GM21723 (cell line): ENCODE data around the gene TRIM74.
"Not testable (repeated sequence)": the region's sequence is repeated elsewhere in the genome, so short reads cannot be mapped to it uniquely, and the experiment has no call there.

Experiments used
- ATAC-seq: cut with Tn5 transposase; IDR thresholded peaks from one replicate; pipeline ENCODE4 v1.9.1; 2021; ENCODE audit warnings: mild to moderate bottlenecking, moderate library complexity; ENCODE audit not compliant: unreplicated experiment

TRIM74 gene

DNA sequence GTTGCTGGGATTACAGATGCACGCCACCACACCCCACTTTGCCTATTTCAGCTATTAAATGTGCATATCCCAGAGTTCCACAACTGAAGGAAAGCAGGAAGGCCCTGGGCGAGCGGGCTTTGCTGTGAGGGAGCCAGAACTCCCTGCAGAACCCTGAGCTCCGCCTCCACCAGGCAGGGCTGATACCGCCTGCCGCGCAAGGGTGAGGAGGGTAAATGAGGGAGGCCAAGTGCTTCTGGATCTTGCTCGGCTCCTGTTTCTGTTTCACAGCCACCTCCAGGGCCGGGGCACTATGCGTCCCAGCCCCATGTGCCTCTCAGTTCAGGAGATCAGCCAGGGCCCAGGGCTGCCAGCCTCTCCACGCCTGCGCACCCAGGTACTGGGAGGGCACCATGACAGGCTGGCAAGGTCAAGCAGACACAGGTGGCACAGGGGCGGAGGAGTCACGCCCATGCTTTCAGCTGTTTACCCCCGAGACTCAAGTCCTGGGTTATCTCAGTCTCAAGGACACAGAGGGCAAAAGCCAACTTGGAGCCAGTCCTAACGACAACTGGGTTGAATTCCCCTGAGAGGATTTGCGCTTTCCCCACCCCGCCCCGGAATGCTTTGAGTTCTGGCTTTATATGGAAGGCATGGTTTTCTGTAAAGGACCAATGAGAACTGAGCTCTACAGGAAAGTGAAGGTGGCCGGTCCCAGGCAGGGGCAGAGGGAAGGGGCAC, 8.5 kb downstream of the TRIM74 start:
- ATAC-seq, result not testable (repeated sequence)

DNA sequence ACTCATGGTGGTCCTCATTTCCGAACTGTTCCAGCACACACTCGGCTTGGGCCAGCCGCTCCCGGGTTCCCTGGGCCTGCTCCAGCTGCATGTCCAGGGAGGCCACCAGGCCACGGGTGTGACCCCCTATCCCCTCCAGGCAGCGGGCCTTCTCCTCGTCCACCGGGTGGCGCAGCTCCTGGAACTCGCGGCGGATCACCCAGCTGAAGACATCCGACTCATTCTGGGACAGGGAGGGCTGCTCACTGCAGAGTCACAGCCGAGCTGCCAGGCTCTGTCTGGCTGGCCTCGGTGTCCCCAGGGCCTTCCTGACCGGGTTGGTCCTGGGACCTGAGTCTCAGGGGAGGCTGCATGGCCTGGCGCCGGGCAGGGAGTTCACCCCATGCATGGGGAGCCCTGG, 9.2 kb downstream of the TRIM74 start:
- ATAC-seq, result not testable (repeated sequence)

DNA sequence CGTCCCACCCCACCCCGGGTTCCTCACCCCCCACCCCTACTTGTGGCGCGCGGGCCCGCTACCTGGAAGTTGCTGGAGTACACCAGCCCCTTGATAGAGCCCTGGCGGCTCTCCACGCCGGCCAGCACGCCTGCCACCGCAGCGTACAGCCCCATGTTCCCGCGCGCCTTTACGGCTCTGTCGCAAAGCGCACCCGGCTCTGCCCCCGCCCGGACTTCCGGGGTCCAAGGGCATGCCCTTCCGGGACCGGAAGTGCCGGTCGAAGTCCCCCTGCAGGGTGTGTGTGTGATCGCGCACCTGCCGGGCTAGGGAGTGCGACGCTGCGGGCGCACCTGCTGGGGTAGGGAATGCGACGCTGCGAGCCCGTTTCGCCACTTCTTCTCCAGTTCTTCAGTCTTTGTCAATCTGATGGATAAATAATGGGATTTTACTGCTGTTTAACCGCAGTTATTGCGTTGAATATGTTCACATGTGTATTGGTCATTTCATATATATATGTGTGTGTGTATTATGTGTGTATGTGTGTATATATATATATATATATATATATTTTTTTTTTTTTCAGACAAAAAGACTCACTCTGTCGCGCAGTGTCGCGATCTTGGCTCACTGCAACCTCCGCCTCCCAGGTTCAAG, 14.6 kb downstream of the TRIM74 start:
- peak; percentile 84 for ATAC-seq

DNA sequence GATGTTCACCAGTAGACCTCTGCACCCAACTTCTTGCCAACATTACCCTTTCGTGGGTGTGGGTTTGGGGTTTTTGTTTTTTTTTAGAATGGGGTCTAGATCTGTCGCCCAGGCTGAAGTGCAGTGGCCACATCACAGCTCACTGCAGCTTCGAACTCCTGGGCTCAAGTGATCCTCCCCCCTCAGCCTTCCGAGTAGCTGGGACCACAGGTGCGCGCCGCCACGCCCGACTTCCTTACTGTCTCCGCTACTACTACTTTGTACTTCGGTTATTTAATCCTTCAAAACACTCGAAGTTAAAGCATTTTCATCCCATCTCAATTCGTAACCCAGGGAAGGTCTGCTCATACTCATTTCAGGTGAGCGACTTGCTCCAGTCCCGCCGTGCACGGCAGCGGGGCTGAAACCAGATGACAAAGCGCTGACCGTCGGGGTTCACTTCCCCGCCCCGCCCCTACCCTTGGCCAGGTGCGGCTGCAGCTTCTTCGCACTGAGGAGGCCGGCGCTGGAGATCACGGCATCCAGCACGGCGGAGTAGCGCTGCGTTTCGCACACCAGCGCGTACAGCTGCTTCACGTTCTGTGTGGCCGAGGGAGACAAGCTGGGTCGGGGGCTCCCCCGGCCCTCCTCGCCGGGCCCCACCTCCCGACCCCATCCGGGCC, 15.2 kb downstream of the TRIM74 start:
- peak; percentile 53 for ATAC-seq

DNA sequence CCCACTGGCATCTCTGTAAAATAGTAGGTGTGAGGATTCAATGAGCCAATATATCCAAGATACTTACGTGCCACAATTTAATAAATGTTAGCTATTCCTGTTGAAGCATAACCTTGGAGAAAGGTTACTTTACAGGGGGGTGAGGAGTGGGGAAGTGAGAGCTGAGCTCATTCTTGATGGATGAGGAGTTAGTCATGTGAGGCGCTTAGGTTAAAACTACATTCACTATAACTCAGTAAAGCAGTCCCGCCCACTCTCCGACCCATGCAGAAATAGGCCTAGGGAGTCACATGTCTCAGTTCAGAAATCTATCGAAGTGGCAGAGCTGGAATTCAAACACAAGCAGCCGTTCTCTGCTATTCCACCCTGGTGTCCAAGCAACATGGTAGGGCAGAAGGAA, 18.8 kb downstream of the TRIM74 start:
- ATAC-seq, result not testable (repeated sequence)

DNA sequence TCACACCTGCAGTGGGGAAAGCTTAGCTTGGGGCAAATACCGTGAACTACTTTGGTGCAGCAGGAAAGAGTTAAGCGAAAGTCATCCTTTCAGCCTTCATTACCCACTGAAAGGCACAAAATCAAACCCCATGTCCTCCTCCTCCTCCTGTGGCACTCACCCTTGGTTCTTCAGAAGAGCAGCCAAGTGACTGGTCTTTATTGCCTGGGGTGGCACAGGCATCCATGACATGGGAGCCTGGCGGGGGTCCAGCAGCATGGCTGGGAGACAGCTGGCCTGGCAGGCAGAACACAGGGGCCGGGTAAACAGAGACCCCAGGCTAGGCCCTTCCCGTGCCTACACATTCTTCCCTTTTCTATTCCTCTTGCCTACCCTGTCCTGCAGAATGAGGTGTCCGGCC, 19.6 kb downstream of the TRIM74 start:
- ATAC-seq, result not testable (repeated sequence)

DNA sequence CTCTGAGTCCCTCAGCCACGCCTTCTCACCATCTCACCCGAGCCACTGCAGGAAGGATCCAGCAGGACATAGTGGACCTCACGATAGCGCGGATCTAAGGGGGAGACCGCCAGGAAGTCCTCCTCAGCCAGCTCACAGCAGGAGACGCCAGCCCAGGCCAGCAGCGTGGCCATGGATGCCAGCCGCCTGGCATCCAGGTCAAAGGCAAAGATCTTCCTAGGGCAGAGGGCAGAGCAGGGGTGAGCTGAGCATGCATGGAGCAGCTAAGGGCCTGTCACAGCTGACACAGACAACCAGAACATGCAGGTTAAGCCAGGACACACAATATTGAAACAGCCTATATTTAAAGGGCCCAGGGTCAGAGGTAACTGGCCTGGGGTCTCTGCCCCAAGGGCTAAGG, 20.0 kb downstream of the TRIM74 start:
- ATAC-seq, result not testable (repeated sequence)

DNA sequence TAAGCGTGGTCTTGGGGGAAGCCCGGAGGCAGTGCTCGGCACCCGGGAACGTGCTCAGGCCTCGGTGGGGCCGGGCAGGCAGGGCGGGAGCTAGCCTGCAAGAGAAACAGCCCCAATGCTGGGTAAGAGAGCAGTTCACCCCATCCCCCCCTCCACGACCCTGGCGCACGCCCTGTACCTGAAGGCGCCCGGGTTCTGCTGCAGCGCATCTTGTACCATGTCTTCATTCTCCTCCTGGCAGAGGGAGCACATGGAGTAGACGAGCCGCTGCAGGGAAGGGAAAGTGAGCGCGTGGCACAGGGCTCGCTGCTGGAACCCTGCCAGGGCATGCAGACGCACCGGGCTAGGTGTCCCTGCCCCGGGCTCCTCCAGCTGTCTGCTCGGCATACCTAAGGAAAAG, 20.6 kb downstream of the TRIM74 start:
- ATAC-seq, result not testable (repeated sequence)

DNA sequence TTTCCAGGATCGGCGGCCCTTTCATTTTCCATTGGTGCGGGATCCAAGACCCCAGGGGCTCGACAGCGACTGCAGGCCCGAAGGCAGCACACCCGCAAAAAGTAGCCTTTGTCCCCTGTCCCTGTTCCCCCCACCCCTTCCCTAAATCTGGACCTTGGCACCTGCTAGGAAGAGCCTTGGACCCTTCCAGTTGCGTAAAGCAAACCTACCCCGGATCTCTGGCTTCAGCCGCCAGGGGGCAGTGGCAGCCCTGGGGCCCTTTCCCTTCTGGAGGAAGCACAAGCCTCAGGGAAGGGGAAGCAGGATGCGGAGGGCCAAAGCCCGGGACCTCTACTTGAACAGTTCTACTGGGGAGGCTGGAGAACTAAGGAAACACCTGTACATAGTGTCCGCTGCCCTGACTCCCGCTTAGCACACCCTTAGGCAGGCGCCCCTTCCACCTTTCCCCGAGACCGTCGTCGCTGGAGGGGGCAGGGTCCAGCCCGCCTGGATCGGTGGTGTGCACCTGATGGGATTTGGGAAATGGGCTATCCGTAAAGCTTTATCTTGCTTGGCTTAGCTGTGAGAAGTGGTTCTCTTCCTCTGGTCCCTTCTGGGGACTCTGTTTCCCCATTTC, 23.0 kb downstream of the TRIM74 start:
- not testable (repeated sequence) for ATAC-seq

DNA sequence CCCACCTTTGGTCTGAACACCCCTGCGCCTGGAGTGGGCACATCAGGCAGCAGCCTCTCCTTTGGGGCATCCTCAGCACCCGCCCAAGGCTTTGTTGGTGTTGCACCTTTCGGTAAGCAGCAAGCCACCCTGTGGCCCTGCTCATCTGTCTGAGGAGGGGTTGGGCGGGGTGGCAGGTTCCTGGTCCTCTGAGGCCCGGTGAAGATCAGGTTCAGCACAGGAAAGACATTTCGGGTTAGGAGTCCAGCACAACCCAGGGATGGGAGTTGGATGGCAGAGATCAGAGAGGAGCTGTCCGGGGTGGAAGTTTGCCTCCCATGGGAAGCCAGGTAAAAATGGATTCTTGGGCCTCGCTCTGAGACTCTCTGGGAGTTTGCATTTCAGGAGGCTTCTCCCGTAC, 23.7 kb downstream of the TRIM74 start:
- ATAC-seq, result not testable (repeated sequence)

DNA sequence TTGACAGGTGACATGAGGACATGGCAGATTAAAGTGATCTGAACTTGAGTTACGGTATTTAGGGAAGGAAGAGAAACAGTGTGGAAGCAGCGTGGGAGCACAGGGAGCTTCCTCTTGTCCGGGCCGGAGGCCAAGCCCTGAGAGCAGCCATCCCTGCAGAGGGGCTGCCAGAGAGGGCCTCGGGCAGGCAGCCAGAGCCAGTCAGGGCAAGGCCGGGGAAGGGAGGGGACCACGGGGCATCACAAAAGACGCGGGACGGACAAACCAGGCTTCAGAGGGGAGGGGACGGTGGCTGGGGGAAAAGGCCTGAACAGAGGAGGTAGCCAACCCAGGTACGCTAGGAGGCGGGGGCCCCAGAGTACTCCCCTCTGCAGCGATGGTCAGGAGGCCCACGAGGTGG, 24.3 kb downstream of the TRIM74 start:
- not testable (repeated sequence) for ATAC-seq

DNA sequence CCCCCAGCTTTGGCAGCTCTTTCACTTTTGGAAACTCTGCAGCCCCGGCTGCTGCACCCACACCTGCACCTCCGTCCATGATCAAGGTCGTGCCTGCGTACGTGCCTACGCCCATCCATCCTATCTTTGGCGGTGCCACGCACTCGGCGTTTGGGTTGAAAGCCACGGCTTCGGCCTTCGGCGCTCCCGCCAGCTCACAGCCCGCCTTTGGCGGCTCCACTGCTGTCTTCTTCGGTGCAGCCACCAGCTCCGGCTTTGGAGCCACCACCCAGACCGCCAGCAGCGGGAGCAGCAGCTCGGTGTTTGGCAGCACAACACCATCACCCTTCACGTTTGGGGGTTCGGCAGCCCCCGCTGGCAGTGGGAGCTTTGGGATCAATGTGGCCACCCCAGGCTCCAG, 26.3 kb downstream of the TRIM74 start:
- not testable (repeated sequence) for ATAC-seq

DNA sequence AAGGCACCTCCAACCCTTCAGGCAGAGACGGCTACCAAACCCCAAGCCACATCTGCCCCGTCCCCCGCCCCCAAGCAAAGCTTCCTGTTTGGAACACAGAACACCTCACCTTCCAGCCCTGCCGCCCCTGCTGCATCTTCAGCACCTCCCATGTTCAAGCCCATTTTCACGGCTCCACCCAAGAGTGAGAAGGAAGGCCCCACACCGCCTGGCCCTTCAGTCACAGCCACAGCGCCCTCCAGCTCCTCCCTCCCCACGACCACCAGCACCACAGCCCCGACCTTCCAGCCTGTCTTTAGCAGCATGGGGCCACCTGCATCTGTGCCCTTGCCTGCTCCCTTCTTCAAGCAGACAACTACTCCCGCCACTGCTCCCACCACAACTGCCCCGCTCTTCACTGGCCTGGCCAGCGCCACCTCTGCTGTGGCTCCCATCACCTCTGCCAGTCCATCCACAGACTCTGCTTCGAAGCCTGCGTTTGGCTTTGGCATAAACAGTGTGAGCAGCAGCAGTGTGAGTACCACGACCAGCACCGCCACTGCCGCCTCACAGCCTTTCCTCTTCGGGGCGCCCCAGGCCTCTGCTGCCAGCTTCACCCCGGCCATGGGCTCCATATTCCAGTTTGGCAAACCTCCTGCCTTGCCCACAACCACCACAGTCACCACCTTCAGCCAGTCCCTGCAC, 27.1 kb downstream of the TRIM74 start:
- ATAC-seq, result not testable (repeated sequence)

DNA sequence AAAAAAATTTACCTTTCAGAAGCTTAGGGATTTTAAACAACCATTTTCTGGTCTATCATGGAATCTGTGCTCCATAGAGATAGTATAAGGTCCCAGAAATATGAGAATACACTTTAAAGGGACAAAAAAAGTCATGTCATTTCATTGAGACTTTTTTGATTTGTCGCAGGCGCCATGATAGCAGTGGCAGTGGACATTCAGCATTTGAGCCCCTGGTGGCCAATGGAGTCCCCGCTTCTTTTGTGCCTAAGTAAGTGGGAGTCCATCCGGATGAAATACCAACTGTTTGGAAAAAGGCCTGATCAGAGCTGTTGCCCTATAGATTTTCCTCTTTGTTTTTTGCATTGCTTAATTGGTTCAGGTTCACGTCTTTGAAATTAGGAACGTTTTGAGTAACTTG, 41.0 kb downstream of the TRIM74 start:
- not testable (repeated sequence) for ATAC-seq

DNA sequence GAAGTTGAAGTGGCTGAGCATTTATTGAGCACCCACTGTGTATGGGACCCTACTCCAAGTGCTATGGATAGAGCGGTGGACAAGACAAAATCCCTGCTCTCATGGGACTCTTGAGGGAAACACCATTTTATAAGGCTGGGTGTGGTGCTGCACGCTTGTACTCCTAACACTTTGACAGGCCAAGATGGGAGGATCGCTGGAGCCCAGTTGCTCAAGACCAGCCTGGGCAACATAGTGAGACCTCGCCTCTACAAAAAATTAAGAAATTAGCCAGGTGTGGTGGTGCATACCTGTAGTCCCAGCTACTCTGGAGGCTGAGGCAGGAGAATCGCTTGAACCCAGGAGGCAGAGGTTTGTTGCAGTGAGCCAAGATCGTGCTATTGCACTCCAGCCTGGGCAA, 41.5 kb downstream of the TRIM74 start:
- not testable (repeated sequence) for ATAC-seq

DNA sequence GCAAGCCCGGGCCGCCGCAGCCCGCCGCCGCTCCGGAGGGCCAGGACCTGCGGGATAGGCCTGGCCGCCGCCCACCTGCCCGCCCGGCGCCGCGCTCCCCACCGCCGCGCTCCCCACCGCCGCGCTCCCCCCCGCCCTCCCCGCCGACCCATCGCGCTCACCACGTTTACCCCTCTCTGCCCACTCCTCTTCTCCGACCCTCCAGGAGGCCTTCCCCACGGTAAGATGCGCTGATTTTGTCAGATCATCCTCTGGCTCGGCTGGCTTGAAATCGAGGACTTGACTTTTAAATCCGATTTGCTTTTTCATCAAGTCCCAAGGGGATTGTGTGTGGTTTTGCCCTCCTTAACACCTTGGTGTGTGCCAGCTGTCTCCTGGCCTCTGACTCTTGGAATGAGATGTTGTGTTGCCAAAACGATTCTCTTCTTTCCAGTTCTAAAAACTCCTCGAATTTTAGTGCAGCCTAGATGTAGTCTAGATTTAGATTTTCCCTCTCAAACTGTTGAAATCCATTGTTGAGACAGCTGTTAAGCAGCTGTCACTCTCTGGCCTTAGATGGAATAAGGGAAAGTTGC, 43.6 kb downstream of the TRIM74 start:
- ATAC-seq, result no peak

DNA sequence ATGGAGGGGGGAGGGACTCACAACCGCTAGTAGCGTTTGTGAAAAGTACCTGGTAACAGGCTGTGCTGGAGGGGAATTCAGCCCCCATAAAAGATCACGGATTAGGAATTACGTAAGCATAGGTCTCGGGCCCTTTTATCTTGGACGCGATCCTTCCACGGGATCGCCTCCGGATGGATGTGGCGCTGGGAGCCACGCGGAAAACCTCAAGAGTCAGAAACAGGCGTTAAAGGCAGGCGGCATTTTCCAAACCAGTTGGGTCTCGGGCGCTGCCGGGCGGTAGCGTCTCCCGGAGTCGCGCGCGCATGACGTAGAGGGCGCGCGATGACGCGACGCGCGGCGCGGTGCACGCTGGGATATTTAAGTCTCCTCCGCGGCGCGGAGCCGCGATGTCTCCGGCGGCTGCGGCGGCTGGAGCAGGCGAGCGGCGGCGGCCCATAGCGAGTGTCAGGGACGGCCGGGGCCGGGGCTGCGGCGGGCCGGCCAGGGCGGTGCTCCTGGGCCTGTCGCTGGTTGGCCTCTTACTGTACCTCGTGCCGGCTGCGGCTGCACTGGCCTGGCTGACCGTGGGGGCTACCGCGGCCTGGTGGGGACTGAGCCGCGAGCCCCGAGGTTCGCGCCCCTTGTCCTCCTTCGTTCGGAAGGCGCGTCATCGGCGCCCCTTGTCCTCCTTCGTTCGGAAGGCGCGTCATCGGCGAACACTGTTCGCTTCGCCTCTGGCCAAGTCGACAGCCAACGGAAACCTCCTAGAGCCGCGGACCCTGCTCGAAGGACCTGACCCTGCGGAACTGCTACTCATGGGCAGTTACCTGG, 44.3 kb downstream of the TRIM74 start, which contains the start of gene POM121:
Gene POM121, plus strand, starts transcription at position 363 of the 813 bp plus-strand sequence. Its CDS starts 27 bp downstream, at position 390.
- ATAC-seq, result peak; percentile 89

DNA sequence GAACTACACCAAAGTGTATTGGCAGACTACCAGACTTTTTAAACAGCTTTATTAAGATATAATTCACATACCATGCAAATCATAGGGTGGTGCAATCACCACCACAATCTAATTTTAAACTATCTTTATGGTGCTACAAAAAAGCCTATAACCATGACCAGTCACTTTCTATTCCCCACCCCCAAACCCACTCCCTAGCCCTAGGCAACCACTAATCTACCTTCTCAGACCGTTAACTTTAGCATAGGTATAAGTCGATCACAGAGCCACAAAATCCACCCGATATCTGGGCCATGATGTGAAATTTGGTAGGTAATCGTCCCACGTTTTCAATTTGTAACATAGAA, 44.9 kb downstream of the TRIM74 start:
- ATAC-seq, result peak; percentile 19

DNA sequence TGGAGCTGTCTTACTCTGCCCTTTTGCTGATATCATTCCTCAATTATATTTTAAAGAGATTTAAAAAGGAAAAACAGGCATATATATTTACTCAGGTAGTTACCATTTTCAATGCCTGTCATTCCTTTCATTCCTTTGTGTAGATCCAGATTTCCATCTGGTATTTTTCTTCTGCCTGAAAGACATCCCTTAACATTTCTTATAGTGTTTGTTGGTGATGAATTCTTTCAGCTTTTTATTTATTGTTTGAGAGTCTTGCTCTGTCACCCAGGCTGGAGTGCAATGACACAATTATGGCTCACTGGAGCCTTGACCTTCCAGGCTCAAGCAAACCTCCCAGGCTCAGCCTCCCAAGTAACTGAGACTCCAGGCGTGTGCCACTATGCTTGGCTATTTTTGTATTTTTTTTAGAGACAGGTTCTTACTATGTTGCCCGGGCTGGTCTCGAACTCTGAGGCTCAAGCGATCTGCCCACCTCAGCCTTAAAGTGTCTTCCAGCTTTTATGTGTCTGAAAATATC, 50.0 kb downstream of the TRIM74 start:
- no peak for ATAC-seq
